Measurements from ENCODE around the gene EPRS1. TPM values are rescaled to one million over a fixed set of nuclear protein-coding genes. Genes with fewer than 3 reads are reported as not detected.
"Not testable (repeated sequence)": the region's sequence is repeated elsewhere in the genome, so short reads cannot be mapped to it uniquely, and the experiment has no call there.

The EPRS1 gene
- polyA plus RNA-seq, 1 donor from 2014 or later: 51.6 TPM

GRCh38 chr1:220040028-220040596 is 6.2 kb downstream of the EPRS1 start:
- Histone ChIP-seq H4K20me1 (ENCODE audit: insufficient read depth) (no peaks in the 10 kb centered on the region), H3K27ac (ENCODE audit: low read length) (no peak overlapping the region), H3K9me3 (ENCODE audit: low read length) (no peaks in the 10 kb centered on the region), H3F3A (ENCODE audit: insufficient read depth, low read length, poor library complexity, severe bottlenecking) (no peaks in the 10 kb centered on the region), H3K4me2 (ENCODE audit: low read length) (no peak overlapping the region), H3K27me3 (ENCODE audit: insufficient read depth, low read depth, low read length) (no peaks in the 10 kb centered on the region), H3K36me3 (ENCODE audit: insufficient read depth, low read length) (no peaks in the 10 kb centered on the region), H3K9me2 (ENCODE audit: insufficient read depth, low read length) (no peaks in the 10 kb centered on the region), H3K9ac (ENCODE audit: low read length) (no peak overlapping the region), H3K4me3 (ENCODE audit: low read length) (no peak overlapping the region), H2AFZ (ENCODE audit: low read depth, low read length) (no peak overlapping the region), H3K79me2 (replicated peaks; ENCODE audit: insufficient read depth, low read length) (peaks cover 18% of the 10 kb centered on the region)
- TF ChIP-seq EZH2 (IDR thresholded peaks at IDR 0.05; ENCODE audit: borderline replicate concordance, insufficient read depth, low read length, poor library complexity, severe bottlenecking): no peak

GRCh38 chr1:220038640-220039039 is 7.7 kb downstream of the EPRS1 start:
- Histone ChIP-seq H3K9me3 (ENCODE audit: low read length) (no peaks in the 10 kb centered on the region), H3K4me3 (ENCODE audit: low read length) (no peak overlapping the region), H3K27me3 (ENCODE audit: insufficient read depth, low read depth, low read length) (no peaks in the 10 kb centered on the region), H3F3A (ENCODE audit: insufficient read depth, low read length, poor library complexity, severe bottlenecking) (no peaks in the 10 kb centered on the region), H3K9ac (ENCODE audit: low read length) (no peak overlapping the region), H2AFZ (ENCODE audit: low read depth, low read length) (no peak overlapping the region), H3K4me2 (ENCODE audit: low read length) (no peak overlapping the region), H3K9me2 (ENCODE audit: insufficient read depth, low read length) (no peaks in the 10 kb centered on the region), H3K27ac (ENCODE audit: low read length) (no peak overlapping the region), H3K36me3 (ENCODE audit: insufficient read depth, low read length) (no peaks in the 10 kb centered on the region), H4K20me1 (ENCODE audit: insufficient read depth) (no peaks in the 10 kb centered on the region), H3K79me2 (replicated peaks; ENCODE audit: insufficient read depth, low read length) (peaks cover 9% of the 10 kb centered on the region)
- TF ChIP-seq RAD21 (conservative IDR thresholded peaks at IDR 0.05) (no peak), POLR2AphosphoS5 (IDR thresholded peaks at IDR 0.05) (no peak), CTCF (IDR thresholded peaks at IDR 0.05; ENCODE audit: poor library complexity, severe bottlenecking) (no peak), SMC3 (conservative IDR thresholded peaks at IDR 0.05; ENCODE audit: poor library complexity) (no peak), EZH2 (IDR thresholded peaks at IDR 0.05; ENCODE audit: borderline replicate concordance, insufficient read depth, low read length, poor library complexity, severe bottlenecking) (no peak), EP300 (conservative IDR thresholded peaks at IDR 0.05; ENCODE audit: poor library complexity, severe bottlenecking) (no peak)

- H3K9ac ChIP-seq (ENCODE audit: low read length); H3K4me2 ChIP-seq (ENCODE audit: low read length); H3K27me3 ChIP-seq (ENCODE audit: insufficient read depth, low read depth, low read length); H4K20me1 ChIP-seq (ENCODE audit: insufficient read depth); H3K9me2 ChIP-seq (ENCODE audit: insufficient read depth, low read length); H3K79me2 ChIP-seq (replicated peaks; ENCODE audit: insufficient read depth, low read length); H3K9me3 ChIP-seq (ENCODE audit: low read length); H2AFZ ChIP-seq (ENCODE audit: low read depth, low read length); H3F3A ChIP-seq (ENCODE audit: insufficient read depth, low read length, poor library complexity, severe bottlenecking); H3K27ac ChIP-seq (ENCODE audit: low read length); H3K36me3 ChIP-seq (ENCODE audit: insufficient read depth, low read length); H3K4me3 ChIP-seq (ENCODE audit: low read length): not testable (repeated sequence)
These were observed 8.5 kb downstream of the EPRS1 start for GRCh38 chr1:220037810-220038209.

GRCh38 chr1:220032911-220033310 is 13.4 kb downstream of the EPRS1 start:
- H2AFZ ChIP-seq (ENCODE audit: low read depth, low read length): no peak overlapping the region
- peaks cover 11% of the 10 kb centered on the region for H3K36me3 ChIP-seq (ENCODE audit: insufficient read depth, low read length)
- H3K9me3 ChIP-seq (ENCODE audit: low read length): no peaks in the 10 kb centered on the region
- H3K4me2 ChIP-seq (ENCODE audit: low read length): no peak overlapping the region
- no peak overlapping the region for H3K4me3 ChIP-seq (ENCODE audit: low read length)
- no peaks in the 10 kb centered on the region for H4K20me1 ChIP-seq (ENCODE audit: insufficient read depth)
- TF ChIP-seq MXI1 (conservative IDR thresholded peaks at IDR 0.05; ENCODE audit: poor library complexity, severe bottlenecking): no peak
- no peak for TF ChIP-seq EP300 (conservative IDR thresholded peaks at IDR 0.05; ENCODE audit: poor library complexity, severe bottlenecking)
- no peak for TF ChIP-seq RAD21 (conservative IDR thresholded peaks at IDR 0.05)
- no peak for TF ChIP-seq CTCF (IDR thresholded peaks at IDR 0.05; ENCODE audit: poor library complexity, severe bottlenecking)
- no peak for TF ChIP-seq TAF1 (IDR thresholded peaks at IDR 0.05; ENCODE audit: low read depth)
- TF ChIP-seq EZH2 (IDR thresholded peaks at IDR 0.05; ENCODE audit: borderline replicate concordance, insufficient read depth, low read length, poor library complexity, severe bottlenecking): no peak
- TF ChIP-seq POLR2AphosphoS5 (IDR thresholded peaks at IDR 0.05): no peak
- TF ChIP-seq SMC3 (conservative IDR thresholded peaks at IDR 0.05; ENCODE audit: poor library complexity): no peak
- no peak for TF ChIP-seq REST (IDR thresholded peaks at IDR 0.05; ENCODE audit: borderline replicate concordance)
- H3K9me2 ChIP-seq (ENCODE audit: insufficient read depth, low read length): no peaks in the 10 kb centered on the region
- H3K9ac ChIP-seq (ENCODE audit: low read length): no peak overlapping the region
- H3F3A ChIP-seq (ENCODE audit: insufficient read depth, low read length, poor library complexity, severe bottlenecking): no peaks in the 10 kb centered on the region
- H3K27ac ChIP-seq (ENCODE audit: low read length): no peak overlapping the region
- H3K27me3 ChIP-seq (ENCODE audit: insufficient read depth, low read depth, low read length): no peaks in the 10 kb centered on the region
- no peaks in the 10 kb centered on the region for H3K79me2 ChIP-seq (replicated peaks; ENCODE audit: insufficient read depth, low read length)

Measured in neural cell (in vitro differentiated cells).